Erythroblast (primary cell): ENCODE results near the gene SYT8.

Experiments used
- GATA1 ChIP-seq: IDR thresholded peaks from 2 replicates; pipeline ENCODE4 v1.6.1; 2011; ENCODE audit warnings: low read depth, mild to moderate bottlenecking, control low read depth, low read length, moderate library complexity
- POLR2A ChIP-seq: IDR thresholded peaks from 2 replicates; pipeline ENCODE4 v1.6.1; 2011; ENCODE audit warnings: mild to moderate bottlenecking, low read length

- TF ChIP-seq POLR2A (no peak), GATA1 (no peak)
Observed at GRCh38 chr11:1879941-1880720, 45.3 kb downstream of the SYT8 start.
